Measurements from ENCODE around the gene ASIC4.

The ASIC4 gene

DNA sequence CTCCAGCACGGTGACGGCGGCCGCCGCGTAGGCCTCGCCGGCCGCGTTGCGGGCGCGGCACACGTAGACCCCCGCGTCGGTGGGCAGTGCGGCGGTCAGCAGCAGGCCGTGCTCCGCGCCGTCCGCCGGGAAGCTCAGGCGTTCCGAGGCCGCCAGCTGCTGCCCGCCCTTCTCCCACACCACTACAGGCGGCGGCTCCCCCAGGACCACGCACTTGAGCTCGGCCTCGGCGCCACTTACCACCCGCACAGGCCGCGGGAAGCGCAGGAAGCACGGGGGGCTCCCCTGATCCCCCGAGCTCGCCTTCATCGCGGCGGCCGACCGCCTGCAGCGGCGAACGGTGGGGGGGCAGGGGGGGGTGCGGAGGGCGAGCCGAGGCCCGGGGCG is 56.6 kb downstream of the ASIC4 start:
- no peak for DNase-seq

DNA sequence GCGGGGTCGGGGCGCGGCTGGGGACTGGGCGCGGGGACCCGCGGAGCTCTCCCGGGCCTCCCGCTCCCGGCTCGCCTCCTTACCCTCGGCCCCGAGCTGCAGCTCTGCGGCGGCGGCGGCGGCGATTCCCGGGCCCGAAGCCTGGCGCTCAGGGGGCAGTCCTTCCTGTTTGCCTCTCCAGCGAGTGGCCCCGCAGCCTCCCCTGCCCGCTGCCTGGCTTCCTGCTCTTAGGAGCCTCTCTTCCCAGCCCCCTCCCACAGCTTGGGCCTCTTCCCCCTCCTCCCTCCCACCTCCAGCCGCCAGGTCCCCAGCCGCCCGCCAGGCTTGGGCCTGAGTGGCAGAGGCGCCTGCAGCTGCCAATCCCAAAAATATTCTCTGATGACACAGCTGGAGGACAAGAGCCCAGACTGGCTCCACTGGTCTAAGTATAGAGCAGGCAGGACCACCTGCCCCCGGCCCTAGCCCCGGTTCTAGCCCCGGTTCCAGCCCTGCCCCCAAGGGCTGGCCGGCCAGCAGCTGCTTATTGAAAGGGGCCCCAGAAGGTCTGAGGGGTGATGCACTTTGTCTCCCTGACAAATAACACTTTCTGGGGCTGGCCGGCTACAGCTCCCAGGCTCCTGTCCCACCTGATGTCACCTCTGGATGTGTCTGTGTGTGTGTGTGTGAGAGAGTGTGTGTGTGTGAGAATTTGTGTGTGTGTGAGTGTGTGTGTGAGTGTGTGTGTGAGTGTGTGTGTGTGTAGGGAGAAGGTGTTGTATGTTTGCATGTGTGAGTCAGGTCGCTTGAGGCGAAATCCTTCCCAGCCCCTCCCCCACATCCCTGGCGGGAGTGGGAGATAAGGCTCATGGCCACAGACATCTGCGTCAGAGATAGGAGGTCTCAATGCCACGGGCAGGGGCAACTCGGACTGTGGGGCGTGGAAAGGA is 57.3 kb downstream of the ASIC4 start, which contains the start of gene OBSL1:
Gene OBSL1, minus strand, starts transcription at position 229 of the 926 bp plus-strand sequence. CDS start 307 bp downstream, outside the sequence.
- no peak for DNase-seq

DNA sequence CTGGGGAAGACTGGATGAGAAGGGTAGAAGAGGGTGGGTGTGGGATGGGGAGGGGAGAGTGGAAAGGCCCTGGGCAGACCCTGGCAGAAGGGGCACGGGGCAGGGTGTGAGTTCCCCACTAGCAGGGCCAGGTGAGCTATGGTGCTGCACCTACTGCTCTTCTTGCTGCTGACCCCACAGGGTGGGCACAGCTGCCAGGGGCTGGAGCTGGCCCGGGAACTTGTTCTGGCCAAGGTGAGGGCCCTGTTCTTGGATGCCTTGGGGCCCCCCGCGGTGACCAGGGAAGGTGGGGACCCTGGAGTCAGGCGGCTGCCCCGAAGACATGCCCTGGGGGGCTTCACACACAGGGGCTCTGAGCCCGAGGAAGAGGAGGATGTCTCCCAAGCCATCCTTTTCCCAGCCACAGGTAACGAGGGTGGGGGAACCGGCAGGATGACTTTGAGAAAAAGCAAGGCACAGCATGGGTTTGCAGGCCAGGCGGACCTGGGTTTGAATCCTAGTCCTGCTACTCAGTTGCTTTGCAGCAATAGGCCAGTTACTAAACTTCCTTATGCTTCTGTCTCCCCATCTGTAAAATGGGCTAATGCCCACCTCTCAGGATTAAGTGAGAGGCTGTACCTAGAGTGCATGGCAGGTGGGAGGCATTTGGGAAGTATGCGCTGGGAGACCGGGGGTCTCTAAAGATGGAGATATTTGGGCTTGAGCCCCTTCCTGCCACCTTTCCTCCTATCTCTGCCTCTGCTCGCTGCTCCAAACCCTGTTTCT is 58.1 kb downstream of the ASIC4 start, which contains the start of gene INHA:
Gene INHA, plus strand, starts transcription at position 74 of the 765 bp plus-strand sequence. Its CDS starts 65 bp downstream, at position 139.
- no peak for DNase-seq

DNA sequence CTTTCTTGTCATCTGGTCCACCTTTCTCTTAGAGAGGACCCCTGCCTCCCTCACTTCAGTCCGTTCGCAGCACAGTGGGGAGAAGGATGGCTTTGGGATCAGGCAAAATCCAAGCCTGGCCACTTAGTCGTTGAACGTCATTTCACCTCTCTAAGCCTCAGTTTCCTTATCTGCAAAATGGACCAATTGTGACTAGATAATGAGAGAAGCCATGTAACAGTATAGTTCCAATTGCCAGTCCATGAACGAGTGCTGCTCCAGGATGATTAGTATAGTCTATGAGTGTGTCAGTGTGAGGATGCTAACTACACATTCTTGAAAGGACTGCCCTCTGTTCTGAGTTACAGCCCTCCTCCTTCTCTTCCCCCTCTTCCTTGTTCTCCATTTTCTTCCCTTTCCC is 58.9 kb downstream of the ASIC4 start:
- no peak for DNase-seq

DNA sequence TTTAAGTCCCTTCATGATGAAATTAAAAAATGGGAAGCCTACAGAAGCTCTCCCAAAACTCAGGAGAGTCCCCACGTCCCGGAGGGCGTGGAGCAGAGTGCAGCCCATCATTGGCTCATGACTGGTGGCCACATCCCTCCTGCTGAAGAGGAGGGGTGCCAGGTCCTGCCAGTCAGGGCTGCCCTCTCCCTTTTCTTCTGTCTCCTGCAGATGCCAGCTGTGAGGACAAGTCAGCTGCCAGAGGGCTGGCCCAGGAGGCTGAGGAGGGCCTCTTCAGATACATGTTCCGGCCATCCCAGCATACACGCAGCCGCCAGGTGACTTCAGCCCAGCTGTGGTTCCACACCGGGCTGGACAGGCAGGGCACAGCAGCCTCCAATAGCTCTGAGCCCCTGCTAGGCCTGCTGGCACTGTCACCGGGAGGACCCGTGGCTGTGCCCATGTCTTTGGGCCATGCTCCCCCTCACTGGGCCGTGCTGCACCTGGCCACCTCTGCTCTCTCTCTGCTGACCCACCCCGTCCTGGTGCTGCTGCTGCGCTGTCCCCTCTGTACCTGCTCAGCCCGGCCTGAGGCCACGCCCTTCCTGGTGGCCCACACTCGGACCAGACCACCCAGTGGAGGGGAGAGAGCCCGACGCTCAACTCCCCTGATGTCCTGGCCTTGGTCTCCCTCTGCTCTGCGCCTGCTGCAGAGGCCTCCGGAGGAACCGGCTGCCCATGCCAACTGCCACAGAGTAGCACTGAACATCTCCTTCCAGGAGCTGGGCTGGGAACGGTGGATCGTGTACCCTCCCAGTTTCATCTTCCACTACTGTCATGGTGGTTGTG is 60.4 kb downstream of the ASIC4 start:
- no peak for DNase-seq

DNA sequence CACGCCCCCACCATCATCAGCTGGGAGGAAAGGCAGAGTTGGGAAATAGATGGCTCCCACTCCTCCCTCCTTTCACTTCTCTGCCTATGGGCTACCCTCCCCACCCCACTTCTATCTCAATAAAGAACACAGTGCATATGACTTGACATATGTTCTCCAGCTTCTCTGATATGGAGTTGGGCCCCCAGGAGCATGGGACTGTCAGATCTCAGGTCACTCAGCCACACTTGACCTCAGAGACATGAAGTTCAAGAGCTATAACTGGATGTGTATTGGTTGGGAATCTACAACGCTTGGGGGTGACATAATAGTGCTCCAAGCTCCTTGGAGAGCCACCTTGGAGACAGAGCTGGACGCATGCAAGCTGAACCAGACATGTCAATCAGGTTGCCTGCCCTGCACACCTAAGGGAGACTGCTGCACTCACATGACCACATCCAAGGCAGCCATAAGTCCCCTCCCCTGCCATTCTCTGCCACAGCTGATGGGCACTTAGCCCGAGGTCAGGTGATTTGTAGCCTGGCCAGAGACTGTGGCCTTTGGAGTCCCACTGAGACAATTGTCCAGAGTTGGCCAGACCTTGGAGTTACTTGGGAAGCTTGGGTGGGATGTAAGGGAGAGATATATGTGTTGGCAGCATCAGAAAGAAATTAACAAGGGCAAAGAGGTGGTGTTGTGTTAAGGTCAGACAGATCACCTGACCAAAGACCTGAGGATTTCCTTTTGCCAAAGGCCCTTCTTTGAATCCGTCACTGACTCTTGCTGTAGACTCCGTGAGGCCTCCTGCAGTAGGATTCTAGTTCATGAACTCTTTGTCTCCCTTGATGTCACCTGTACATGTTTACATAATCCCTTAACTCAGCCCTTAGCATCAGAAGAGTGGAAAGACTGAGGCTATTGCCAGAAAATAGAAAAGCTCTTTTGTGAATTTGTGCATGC is 61.6 kb downstream of the ASIC4 start:
- no peak for DNase-seq

DNA sequence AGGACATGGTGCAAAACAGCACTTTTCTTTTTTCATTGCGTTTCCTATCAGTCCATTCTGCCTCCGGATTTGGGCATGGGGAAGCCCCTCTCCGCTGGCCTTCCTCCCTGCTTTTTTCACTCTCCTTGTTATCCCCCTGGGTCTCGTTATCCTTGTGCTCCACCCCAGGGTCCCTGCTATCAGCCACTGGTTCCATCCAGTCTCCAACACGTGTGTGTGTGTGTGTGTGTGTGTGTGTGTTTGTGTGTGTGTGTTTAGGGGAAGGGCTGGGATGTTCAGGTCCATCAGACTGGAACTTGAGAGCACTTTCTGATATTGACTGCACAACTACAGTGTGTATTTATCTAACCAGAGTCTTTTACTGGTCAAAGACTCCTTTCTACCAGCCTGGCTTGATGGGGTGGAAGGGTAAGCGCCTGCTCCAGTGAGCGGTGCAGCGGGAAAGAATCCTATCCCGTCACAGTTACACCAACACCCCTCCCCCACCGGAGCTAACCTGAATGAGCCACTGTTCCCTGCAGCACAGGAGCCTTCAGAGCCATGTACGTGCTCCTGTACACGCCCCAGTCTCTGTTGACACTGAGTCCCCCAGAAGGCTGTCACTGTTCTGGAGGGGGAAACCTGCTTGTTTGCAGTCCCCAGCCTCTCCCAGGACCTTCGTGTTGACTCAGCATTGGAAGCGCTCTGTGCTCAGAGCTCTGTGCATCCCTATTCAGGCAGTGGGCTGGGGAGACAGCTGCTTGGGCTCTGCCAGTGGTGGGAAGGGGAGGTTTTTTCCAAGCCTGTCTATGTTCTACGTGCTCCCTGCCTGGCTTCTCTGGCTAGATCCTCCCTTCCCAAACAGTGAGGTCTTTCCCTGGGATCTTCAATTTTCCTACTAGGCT is 62.5 kb downstream of the ASIC4 start:
- DNase-seq = no peak

DNA sequence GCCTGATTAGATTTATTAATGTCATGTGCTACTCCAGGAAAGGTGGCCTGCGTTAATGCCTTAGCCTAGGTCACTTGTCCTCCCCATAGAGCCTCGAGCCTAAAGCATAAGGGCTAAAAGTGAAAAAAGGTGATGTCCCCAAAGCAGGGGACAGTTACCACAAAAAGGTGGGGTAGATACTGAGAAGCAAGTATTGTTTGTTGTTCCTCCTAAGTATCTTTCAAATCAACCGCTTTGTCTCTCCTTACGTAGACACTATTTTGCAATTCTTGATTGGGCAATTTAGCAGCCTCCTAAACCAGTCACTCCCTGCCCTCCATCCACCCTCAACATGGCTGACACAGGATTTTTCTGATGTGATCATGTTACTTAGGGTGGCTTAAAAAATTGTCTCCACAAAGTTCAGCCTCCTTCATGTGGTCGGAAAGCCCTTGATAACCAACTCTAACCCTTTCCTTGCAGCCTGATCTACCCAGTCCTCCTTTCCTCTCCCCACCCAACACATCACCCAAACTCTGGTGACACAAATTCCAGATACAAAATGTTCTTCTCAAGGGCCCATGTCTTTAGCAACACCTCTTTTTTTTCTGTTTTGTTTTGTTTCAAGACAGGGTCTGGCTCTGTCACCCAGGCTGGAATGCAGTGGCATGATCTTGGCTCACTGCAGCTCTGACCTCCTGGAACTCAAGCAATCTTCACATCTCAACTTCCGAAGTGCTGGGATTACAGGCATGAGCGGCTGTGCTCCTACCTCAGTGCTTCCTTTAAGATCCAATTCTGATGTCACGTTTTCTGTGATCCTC is 64.7 kb downstream of the ASIC4 start:
- DNase-seq = no peak

DNA sequence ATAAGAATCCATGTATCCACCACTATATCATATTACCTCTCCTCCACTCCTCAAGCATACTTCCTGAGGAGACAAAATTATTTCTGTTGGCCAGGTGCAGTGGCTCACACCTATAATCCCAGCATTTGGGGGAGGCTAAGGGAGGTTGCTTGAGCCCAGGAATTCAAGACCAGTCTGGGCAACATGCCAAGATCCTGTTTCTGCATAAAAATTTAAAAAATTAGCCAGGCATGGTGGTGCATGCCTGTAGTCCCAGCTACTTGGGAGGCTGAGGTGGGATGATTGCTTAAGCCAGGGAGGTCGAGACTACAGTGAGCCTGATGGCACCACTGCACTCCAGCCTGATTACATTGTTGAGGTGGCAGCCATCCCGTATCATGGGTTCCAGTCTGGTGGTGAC is 67.1 kb downstream of the ASIC4 start:
- no peak for DNase-seq

Measured in CD4-positive, alpha-beta T cell treated with Interleukin-21 for 1 hour (primary cell).